K562 (cell line): ENCODE data around the gene AP5M1. TPM values are rescaled to one million over a fixed set of nuclear protein-coding genes. Genes with fewer than 3 reads are reported as not detected.

Experiments used
- ATAC-seq: fragments of 200-7000 bp; cut with Tn5 transposase; 3 replicates; pipeline ENCODE4 v1.9.1; 2020; ENCODE audit warnings: moderate library complexity
- BruUV-seq: library from RNA; stranded (reverse); fragments of 400-500 nt; replicated peaks from 2 replicates; lab custom pipeline; 2021; lab: Mats Ljungman, UMichigan
- CTCF ChIA-PET: fragments of 300-600 bp; formaldehyde crosslinking; extraction: SDS; loops from one replicate; lab custom pipeline; 2021; ENCODE audit warnings: low intra/inter-chr PET ratio; lab: Yijun Ruan, JAX
- POLR2A ChIA-PET: fragments of 300-600, 350-650 bp; sonication (Branson Sonifier 250); formaldehyde crosslinking; extraction: SDS; loops from one replicate; lab custom pipeline; 2021; ENCODE audit warnings: antibody characterized with exemption, inconsistent platforms; lab: Yijun Ruan, JAX
- DNase-seq, 4 experiments: peaks; one replicate each; pipeline versions ENCODE4 v3.0.0 to v3.0.0-alpha.2; 2011 to 2018; ENCODE audit warnings: low spot score in 3 of 4, mixed read lengths in 3 of 4; ENCODE audit errors: extremely low read depth in 1 of 4
- FAIRE-seq: peaks from 2 replicates; lab custom pipeline; 2011; peaks lifted over from hg19 to GRCh38; lab: Jason Lieb, UNC
- H2AFZ ChIP-seq: 2 replicates; pipeline ENCODE4 v1.6.0; 2011; ENCODE audit warnings: low read depth, low read length, control low read depth, inconsistent platforms
- H3K27ac ChIP-seq: fragments of 200-600 bp; 3 replicates; pipeline ENCODE4 v1.8.0; 2011; ENCODE audit warnings: low read depth, mild to moderate bottlenecking, control low read depth, inconsistent platforms, low read length, moderate library complexity, mixed read lengths; ENCODE audit errors: extremely low read depth
- H3K27me3 ChIP-seq, 2 experiments: fragments of 300-600 bp in 1 of 2; 2 replicates in 1 of 2; 3 replicates in 1 of 2; pipeline versions ENCODE4 v1.6.0 to v1.8.0; 2011; ENCODE audit warnings: inconsistent platforms in 2 of 2, low read length in 2 of 2, mild to moderate bottlenecking in 1 of 2, mixed read lengths in 1 of 2, moderate library complexity in 1 of 2; ENCODE audit not compliant: control insufficient read depth in 2 of 2, insufficient read depth in 2 of 2
- H3K36me3 ChIP-seq: fragments of 300-600 bp; 3 replicates; pipeline ENCODE4 v1.8.0; 2011; ENCODE audit warnings: mild to moderate bottlenecking, low read length, inconsistent platforms; ENCODE audit not compliant: control insufficient read depth, insufficient read depth
- H3K4me1 ChIP-seq, 2 experiments: fragments of 200-600 bp in 1 of 2; replicated peaks in 1 of 2; 2 replicates in 1 of 2; 3 replicates in 1 of 2; pipeline versions ENCODE4 v1.5.1 to v1.8.0; 2011; ENCODE audit warnings: inconsistent platforms in 2 of 2, low read length in 2 of 2, mild to moderate bottlenecking in 1 of 2, mixed read lengths in 1 of 2, moderate library complexity in 1 of 2; ENCODE audit not compliant: control insufficient read depth in 2 of 2, insufficient read depth in 2 of 2
- H3K4me2 ChIP-seq: 2 replicates; pipeline ENCODE4 v1.6.1; 2011; ENCODE audit warnings: low read length, control low read depth, inconsistent platforms, mixed read lengths; ENCODE audit not compliant: insufficient read depth
- H3K4me3 ChIP-seq: fragments of 200-600 bp; sonication (generic), shearing (Covaris generic); 2 replicates; pipeline ENCODE4 v1.5.1; 2016; ENCODE audit warnings: control low read depth, inconsistent platforms
- H3K79me2 ChIP-seq: fragments of 200-600 bp; 3 replicates; pipeline ENCODE4 v1.8.0; 2011; ENCODE audit warnings: low read length, inconsistent platforms; ENCODE audit not compliant: control insufficient read depth, insufficient read depth
- H3K9ac ChIP-seq, 2 experiments: 2 replicates each; pipeline versions ENCODE4 v1.6.0 to v1.6.1; 2011; ENCODE audit warnings: low read depth in 2 of 2, low read length in 2 of 2, control low read depth in 1 of 2, inconsistent platforms in 1 of 2, mild to moderate bottlenecking in 1 of 2, mixed read lengths in 1 of 2; ENCODE audit not compliant: insufficient read depth in 1 of 2
- H3K9me1 ChIP-seq: one replicate; pipeline ENCODE4 v1.6.0; 2011; ENCODE audit warnings: inconsistent platforms, mild to moderate bottlenecking, low read length, moderate library complexity; ENCODE audit not compliant: control insufficient read depth, insufficient read depth
- H3K9me3 ChIP-seq: replicated peaks from 2 replicates; pipeline ENCODE4 v1.5.1; 2011; ENCODE audit warnings: low read depth, low read length, inconsistent platforms; ENCODE audit not compliant: control insufficient read depth, insufficient read depth
- H4K20me1 ChIP-seq: replicated peaks from 2 replicates; pipeline ENCODE4 v1.6.1; 2011; ENCODE audit warnings: low read length, inconsistent platforms, mixed read lengths; ENCODE audit not compliant: control insufficient read depth, insufficient read depth
- SMARCA4 ChIP-seq: fragments of 450-650 bp; IDR thresholded peaks from 2 replicates; pipeline ENCODE4 v1.6.1; 2016
- SPI1 ChIP-seq: IDR thresholded peaks from 2 replicates; pipeline ENCODE4 v1.6.1; 2011; ENCODE audit warnings: low read depth, low read length, control low read depth, borderline replicate concordance
- U2AF1 ChIP-seq: fragments of 200-400 bp; formaldehyde crosslinking; optimal IDR thresholded peaks from 2 replicates; pipeline ENCODE3; 2017; ENCODE audit warnings: mild to moderate bottlenecking, low read depth, low read length, moderate library complexity
- WHSC1 ChIP-seq: IDR thresholded peaks from one replicate; pipeline ENCODE4 v1.6.1; 2012; ENCODE audit warnings: low read length, control low read depth, inconsistent platforms
- WGBS: fragments of 100-300 bp; shearing (Covaris generic); methylation state at CpG from one replicate; pipeline ENCODE4 v1.1.6; 2016; ENCODE audit warnings: low coverage, mixed read lengths; ENCODE audit not compliant: insufficient coverage; ENCODE audit errors: missing lambda C conversion rate; 5-methylcytosine and 5-hydroxymethylcytosine counted together
- in situ Hi-C: fragments of 300-500 bp; cut with MboI; formaldehyde crosslinking; loops from 4 replicates; pipeline ENCODE4 v1.15.0; 2018; ENCODE audit warnings: inconsistent platforms, mixed read lengths
- intact Hi-C: fragments of 100-400 bp; cut with micrococcal nuclease; formaldehyde crosslinking; loops from 2 replicates; pipeline ENCODE4 v1.14.2; 2022
- polyA plus RNA-seq, 8 experiments: library from polyadenylated mRNA; depleted of rRNA in 4 of 8; stranded (reverse) in 5 of 8; unstranded in 3 of 8; fragments of >200 nt; fragmentation: Nextera tagmentation in 2 of 8; fragmentation: Illumina TruSeq in 1 of 8; extraction: Ambion mirVana in 2 of 8; extraction: Trizol in 1 of 8; gene quantifications; 2 replicates each; pipeline versions ENCODE4 v1.2.1 to v1.2.3, GENCODE V29; 2011 to 2014; ENCODE audit warnings: inconsistent platforms in 1 of 8, missing spikeins in 1 of 8
- total RNA-seq, 7 experiments: library from RNA; depleted of rRNA in 6 of 7; stranded (reverse); fragments of >200 nt in 6 of 7; fragmentation: Illumina TruSeq in 2 of 7; extraction: Trizol in 2 of 7; gene quantifications; 2 replicates each; pipeline versions ENCODE4 v1.2.1 to v1.2.3, GENCODE V29; 2011 to 2021; ENCODE audit warnings: low replicate concordance in 1 of 7
- TF ChIP-seq, protein P1 (sequence below): fragments of 450-650 bp; conservative IDR thresholded peaks from 2 replicates; pipeline ENCODE4 v1.6.1; 2016; ENCODE audit warnings: missing genetic modification characterization, low read depth, mild to moderate bottlenecking, control low read depth, missing compliant biosample characterization

Gene AP5M1
- total and polyA plus RNA-seq, 9 of the 15 experiments (the other 6 are each of a cell fraction or from before 2014, with no cell fraction given): 16.1 to 51.7 (median 30.9) TPM

DNA sequence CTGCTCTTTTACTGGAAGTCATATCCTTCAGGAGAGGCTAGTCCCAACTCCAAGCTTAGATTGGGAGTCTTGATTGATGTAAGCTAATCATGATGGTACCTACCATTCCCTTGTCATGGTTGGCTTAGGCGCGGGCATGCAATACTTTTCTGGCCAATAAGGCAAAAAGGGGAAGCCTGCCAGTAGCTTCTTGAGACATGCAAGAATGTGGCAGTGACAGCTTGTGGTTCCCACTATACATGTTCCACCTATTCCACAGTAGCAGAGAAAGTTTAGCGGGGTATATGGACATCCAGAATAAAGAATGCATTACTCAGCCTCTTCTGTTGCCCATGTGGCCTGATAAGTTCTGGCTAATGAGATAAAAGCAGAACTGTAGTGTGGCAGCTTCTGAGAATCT, 55.0 kb downstream of the AP5M1 start:
- no peaks in the 10 kb centered on the region for H3K9me3 ChIP-seq
- H3K4me1 ChIP-seq: no peaks in the 10 kb centered on the region
- no peak overlapping the region for H3K9ac ChIP-seq
- H3K79me2 ChIP-seq: no peaks in the 10 kb centered on the region
- no peaks in the 10 kb centered on the region for H3K9me1 ChIP-seq
- WGBS: 0% methylated on average over 3 of the region's 3 CpGs
- H4K20me1 ChIP-seq: no peaks in the 10 kb centered on the region
- H3K4me3 ChIP-seq: no peak overlapping the region
- no peak overlapping the region for H3K27ac ChIP-seq
- H3K27me3 ChIP-seq: no peaks in the 10 kb centered on the region; a peak in 1 of 5 replicates
- POLR2A ChIA-PET: interaction anchor here (0.6 kb wide), 1 partner anchor 166 kb away, joined by 3 read pairs; no protein-coding TSS in a partner anchor
- intact Hi-C loops (no loop called here), in situ Hi-C loops (loop anchor here (25.0 kb wide), 1 partner anchor 261 kb away; no protein-coding TSS in a partner anchor)
- no peaks in the 10 kb centered on the region for H3K36me3 ChIP-seq
- H3K4me2 ChIP-seq: no peak overlapping the region
- DNase-seq (no peak), ATAC-seq (no peak), FAIRE-seq (no peak)
- no peak overlapping the region for H2AFZ ChIP-seq
- BruUV-seq: no TSS peak
- 0 out of 2 replicates have a peak, but pooled peaks have one; percentile 0 for TF ChIP-seq SPI1
- TF ChIP-seq, protein P1, sequence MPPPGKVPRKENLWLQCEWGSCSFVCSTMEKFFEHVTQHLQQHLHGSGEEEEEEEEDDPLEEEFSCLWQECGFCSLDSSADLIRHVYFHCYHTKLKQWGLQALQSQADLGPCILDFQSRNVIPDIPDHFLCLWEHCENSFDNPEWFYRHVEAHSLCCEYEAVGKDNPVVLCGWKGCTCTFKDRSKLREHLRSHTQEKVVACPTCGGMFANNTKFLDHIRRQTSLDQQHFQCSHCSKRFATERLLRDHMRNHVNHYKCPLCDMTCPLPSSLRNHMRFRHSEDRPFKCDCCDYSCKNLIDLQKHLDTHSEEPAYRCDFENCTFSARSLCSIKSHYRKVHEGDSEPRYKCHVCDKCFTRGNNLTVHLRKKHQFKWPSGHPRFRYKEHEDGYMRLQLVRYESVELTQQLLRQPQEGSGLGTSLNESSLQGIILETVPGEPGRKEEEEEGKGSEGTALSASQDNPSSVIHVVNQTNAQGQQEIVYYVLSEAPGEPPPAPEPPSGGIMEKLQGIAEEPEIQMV (tag): no peak
- no peak for TF ChIP-seq SMARCA4
- TF ChIP-seq WHSC1: no peak
- TF ChIP-seq U2AF1: no peak
- TF ChIP-seq, all 486 proteins: peak for 1
- CTCF ChIA-PET: interaction anchor here (0.6 kb wide), 1 partner anchor 1039 kb away, joined by 3 read pairs; no protein-coding TSS in a partner anchor
